Activated naive CD8-positive, alpha-beta T cell (primary cell): Measurements from ENCODE around the gene DEK.
"Not testable (repeated sequence)": the region's sequence is repeated elsewhere in the genome, so short reads cannot be mapped to it uniquely, and the experiment has no call there.

Source experiments
- H3K27ac Mint-ChIP-seq: one replicate; pipeline ENCODE4 v1.8.0; 2021; ENCODE audit warnings: mixed read lengths
- H3K27me3 Mint-ChIP-seq: one replicate; pipeline ENCODE4 v1.8.0; 2021; ENCODE audit warnings: mixed read lengths
- H3K36me3 Mint-ChIP-seq: one replicate; pipeline ENCODE4 v1.8.0; 2021; ENCODE audit warnings: mixed read lengths
- H3K4me1 Mint-ChIP-seq: one replicate; pipeline ENCODE4 v1.8.0; 2021; ENCODE audit warnings: low read depth, mixed read lengths
- H3K4me3 Mint-ChIP-seq: one replicate; pipeline ENCODE4 v1.8.0; 2021; ENCODE audit warnings: mild to moderate bottlenecking, mixed read lengths
- H3K9me3 Mint-ChIP-seq: one replicate; pipeline ENCODE4 v1.8.0; 2021; ENCODE audit warnings: low read depth, mixed read lengths

DEK gene

DNA sequence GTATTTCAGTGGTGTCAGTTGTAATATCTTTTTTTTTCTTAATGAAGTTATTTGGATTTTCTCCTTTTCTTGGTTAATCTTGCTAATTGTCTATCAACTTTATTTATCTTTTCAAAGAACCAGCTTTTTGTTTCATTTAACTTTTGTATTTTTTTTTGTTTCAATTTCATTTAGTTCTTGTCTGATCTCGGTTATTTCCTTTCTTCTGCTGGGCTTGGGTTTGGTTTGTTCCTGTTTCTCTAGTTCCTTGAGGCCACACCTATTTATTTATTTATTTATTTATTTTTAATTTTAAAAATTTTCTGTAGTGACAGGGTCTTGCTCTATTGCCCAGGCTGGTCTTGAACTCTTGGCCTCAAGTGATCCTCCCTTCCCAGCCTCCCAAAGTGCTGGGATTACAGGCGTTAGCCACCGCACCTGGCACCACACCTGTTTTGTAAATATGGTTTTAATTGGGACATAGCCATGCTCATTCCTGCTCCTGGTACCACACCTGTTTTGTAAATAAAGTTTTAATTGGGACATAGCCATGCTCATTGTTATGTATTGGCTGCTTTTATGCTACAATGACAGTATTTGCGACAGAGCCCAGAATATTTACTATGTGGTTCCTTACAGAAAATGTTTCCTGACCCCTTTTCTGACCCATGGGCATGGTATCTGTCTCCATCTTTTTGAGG is 86.9 kb downstream of the DEK start:
- no peaks in the 10 kb centered on the region for H3K9me3 Mint-ChIP-seq
- no peaks in the 10 kb centered on the region for H3K27me3 Mint-ChIP-seq
- H3K27ac Mint-ChIP-seq, result no peak overlapping the region
- peaks cover 39% of the 10 kb centered on the region for H3K36me3 Mint-ChIP-seq
- H3K4me1 Mint-ChIP-seq, result peaks cover 5% of the 10 kb centered on the region
- H3K4me3 Mint-ChIP-seq, result no peak overlapping the region

DNA sequence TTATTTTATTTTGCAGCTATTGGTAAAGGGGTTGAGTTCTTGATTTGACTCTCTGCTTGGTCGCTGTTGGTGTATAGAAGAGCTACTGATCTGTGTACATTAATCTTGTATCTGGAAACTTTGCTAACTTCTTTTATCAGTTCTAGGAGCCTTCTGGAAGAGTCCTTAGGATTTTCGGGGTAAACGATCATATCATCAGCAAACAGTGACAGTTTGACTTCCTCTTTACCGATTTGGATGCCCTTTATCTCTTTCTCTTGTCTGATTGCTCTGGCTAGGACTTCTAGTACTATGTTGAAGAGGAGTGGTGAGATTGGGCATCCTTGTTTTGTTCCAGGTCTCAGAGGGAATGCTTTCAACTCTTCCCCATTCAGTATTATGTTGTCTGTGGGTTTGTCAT is 88.1 kb downstream of the DEK start:
- H3K4me3 Mint-ChIP-seq, H3K9me3 Mint-ChIP-seq, H3K27ac Mint-ChIP-seq, H3K4me1 Mint-ChIP-seq, H3K27me3 Mint-ChIP-seq: not testable (repeated sequence)
- peaks cover 44% of the 10 kb centered on the region for H3K36me3 Mint-ChIP-seq
